NCI-H460 (cell line): ENCODE measurements around the gene GDF11. TPM values are rescaled to one million over a fixed set of nuclear protein-coding genes. Genes with fewer than 3 reads are reported as not detected.

ENCODE experiments used
- DNase-seq: peaks from one replicate; pipeline ENCODE4 v3.0.0-alpha.2; 2016; ENCODE audit warnings: low read depth; ENCODE audit errors: extremely low read depth
- total RNA-seq: library from RNA; depleted of rRNA; stranded (reverse); fragments of >200 nt; shearing (Covaris generic); gene quantifications from 2 replicates; pipeline ENCODE4 v1.2.3, GENCODE V29; 2014

GDF11 gene
- total RNA-seq, 1 experiment from 2014 or later: 2.0 TPM

- DNase-seq: no peak
Observed at GRCh38 chr12:55721601-55722213, 21.2 kb upstream of the GDF11 start.

- no peak for DNase-seq
Observed at GRCh38 chr12:55722948-55723347, 20.0 kb upstream of the GDF11 start.

GRCh38 chr12:55723516-55724225 is 19.3 kb upstream of the GDF11 start:
- DNase-seq: no peak

- DNase-seq: peak; percentile 69
Observed at GRCh38 chr12:55724226-55724939, 18.5 kb upstream of the GDF11 start.

- DNase-seq: no peak
Observed at GRCh38 chr12:55724940-55725309, 18.0 kb upstream of the GDF11 start.

GRCh38 chr12:55725556-55725955 is 17.4 kb upstream of the GDF11 start:
- DNase-seq: no peak

GRCh38 chr12:55726971-55727370 is 16.0 kb upstream of the GDF11 start:
- no peak for DNase-seq

GRCh38 chr12:55727643-55728185 is 15.2 kb upstream of the GDF11 start:
- DNase-seq: no peak

- DNase-seq: peak; percentile 36
Observed at GRCh38 chr12:55728186-55728938, 14.6 kb upstream of the GDF11 start.

- DNase-seq: peak; percentile 87
Observed at GRCh38 chr12:55728939-55729818, 13.7 kb upstream of the GDF11 start, which contains the start of gene CD63. Gene CD63, minus strand, starts transcription at chr12:55729009. Its CDS starts 668 bp downstream, at chr12:55728341.

- no peak for DNase-seq
Observed at GRCh38 chr12:55729819-55730818, 12.8 kb upstream of the GDF11 start.

GRCh38 chr12:55732288-55732687 is 10.6 kb upstream of the GDF11 start:
- no peak for DNase-seq

GRCh38 chr12:55733021-55733555 is 9.8 kb upstream of the GDF11 start:
- no peak for DNase-seq

GRCh38 chr12:55733858-55734257 is 9.1 kb upstream of the GDF11 start:
- DNase-seq: no peak

- DNase-seq: no peak
Observed at GRCh38 chr12:55734595-55734994, 8.3 kb upstream of the GDF11 start.

GRCh38 chr12:55736076-55736475 is 6.8 kb upstream of the GDF11 start:
- DNase-seq: no peak

GRCh38 chr12:55736780-55737580 is 5.9 kb upstream of the GDF11 start:
- DNase-seq: peak; percentile 50
